Dermis microvascular lymphatic vessel endothelial cell (primary cell): ENCODE measurements around the gene TSPAN16. TPM values are rescaled to one million over a fixed set of nuclear protein-coding genes. Genes with fewer than 3 reads are reported as not detected.
"Not testable (repeated sequence)": the region's sequence is repeated elsewhere in the genome, so short reads cannot be mapped to it uniquely, and the experiment has no call there.

Experiments
- DNase-seq, 2 donors: peaks; one replicate each; pipeline versions ENCODE4 v3.0.0 to v3.0.0-alpha.2; 2010; ENCODE audit warnings: low read depth in 2 of 2
- total RNA-seq: library from RNA; depleted of rRNA; stranded (reverse); fragments of >200 nt; gene quantifications from 2 replicates; pipeline ENCODE4 v1.2.1, GENCODE V29; 2014

Gene TSPAN16
- total RNA-seq, 1 donor from 2014 or later: not detected

GRCh38 chr19:11300811-11301120, 4.8 kb downstream of the TSPAN16 start:
- DNase-seq: no peak

DNA sequence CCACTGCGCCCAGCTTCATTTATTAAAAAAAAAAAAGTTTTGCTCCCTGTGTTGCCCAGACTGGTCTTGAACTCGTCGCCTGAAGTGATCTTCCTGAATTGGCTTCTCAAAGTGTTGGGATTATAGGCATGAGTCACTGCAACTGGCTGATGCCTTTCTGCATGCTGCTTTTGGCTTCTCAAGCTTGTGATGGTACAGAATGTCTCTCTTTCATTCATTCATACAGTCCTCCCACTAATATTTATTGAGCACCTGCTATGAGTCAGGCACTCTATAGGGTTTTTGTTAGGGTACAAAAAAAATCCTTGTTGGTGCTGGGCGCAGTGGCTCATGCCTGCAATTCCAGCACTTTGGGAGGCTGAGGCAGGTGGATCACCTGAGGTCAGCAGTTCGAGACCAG, 9.0 kb downstream of the TSPAN16 start:
- no peak for DNase-seq

DNA sequence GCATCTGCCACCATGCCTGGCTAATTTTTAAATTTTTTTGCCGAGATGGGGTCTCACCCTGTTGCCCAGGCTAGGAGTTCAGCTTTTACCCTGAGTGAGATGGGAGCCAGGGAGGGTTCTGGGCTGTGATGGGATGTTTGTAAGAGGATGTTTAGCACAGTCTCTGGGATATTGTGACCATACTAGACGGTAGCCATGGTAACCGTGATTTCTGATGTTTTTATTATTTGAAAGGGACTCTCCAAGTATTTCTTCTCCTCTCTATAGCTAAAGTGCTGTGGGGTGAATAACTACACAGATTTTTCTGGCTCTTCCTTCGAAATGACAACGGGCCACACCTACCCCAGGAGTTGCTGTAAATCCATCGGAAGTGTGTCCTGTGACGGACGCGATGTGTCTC, 10.4 kb downstream of the TSPAN16 start:
- no peak for DNase-seq

GRCh38 chr19:11320278-11320995, 24.5 kb downstream of the TSPAN16 start:
- DNase-seq: not testable (repeated sequence)

GRCh38 chr19:11321191-11322126, 25.5 kb downstream of the TSPAN16 start:
- no peak for DNase-seq

GRCh38 chr19:11322269-11323024, 26.5 kb downstream of the TSPAN16 start:
- DNase-seq: no peak

DNA sequence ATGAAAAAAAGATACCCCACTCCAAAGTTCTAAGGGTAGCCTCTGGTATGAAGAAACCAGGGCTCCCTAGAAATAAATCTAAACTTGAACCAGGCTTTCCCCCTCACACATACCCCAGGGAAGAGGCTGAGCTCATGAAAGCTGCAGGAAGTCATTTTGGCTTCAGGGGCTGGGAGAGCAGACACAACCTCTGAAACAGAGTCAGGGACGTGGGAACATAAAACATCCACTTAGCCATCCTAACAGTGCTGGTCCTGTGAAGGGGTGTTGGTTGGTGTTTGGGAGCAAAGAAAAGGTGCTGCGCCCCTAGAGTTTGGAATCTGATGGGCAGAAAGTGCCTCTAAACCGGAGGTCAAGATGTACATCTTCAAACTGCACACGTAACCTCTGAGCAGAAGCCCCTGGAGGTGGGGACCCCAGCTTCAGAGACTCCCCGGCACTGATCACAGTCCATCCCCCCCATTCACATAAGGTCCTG, 27.7 kb downstream of the TSPAN16 start:
- DNase-seq: no peak

DNA sequence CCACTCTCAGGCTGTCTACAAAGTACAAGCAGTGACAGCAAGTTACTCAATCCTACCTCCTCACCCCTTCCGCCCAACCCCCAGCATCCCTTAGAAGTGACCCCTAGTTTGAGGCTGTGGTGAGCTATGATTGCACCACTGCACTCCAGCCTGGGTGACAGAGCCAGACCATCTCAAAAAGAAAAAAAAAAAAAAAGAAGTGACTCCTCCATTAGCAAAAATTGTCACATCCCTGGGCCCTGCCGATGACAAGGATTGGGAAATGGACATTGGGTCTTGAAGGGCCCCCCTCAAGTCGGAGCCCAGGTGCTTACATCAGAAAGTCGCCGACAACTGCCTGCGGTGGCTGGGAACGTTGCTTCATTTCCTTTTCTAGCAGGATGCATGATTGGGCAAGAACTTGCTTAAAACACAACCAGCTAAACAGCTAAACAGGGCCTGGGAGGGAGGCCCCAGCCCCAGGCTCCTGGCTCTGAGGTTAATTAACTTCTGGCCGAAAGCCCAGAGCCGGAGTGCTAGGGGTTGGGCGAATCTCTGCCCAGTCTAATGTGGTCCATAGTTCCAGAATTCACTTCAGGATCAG, 28.2 kb downstream of the TSPAN16 start:
- peak; percentile 65 to 78 for DNase-seq

DNA sequence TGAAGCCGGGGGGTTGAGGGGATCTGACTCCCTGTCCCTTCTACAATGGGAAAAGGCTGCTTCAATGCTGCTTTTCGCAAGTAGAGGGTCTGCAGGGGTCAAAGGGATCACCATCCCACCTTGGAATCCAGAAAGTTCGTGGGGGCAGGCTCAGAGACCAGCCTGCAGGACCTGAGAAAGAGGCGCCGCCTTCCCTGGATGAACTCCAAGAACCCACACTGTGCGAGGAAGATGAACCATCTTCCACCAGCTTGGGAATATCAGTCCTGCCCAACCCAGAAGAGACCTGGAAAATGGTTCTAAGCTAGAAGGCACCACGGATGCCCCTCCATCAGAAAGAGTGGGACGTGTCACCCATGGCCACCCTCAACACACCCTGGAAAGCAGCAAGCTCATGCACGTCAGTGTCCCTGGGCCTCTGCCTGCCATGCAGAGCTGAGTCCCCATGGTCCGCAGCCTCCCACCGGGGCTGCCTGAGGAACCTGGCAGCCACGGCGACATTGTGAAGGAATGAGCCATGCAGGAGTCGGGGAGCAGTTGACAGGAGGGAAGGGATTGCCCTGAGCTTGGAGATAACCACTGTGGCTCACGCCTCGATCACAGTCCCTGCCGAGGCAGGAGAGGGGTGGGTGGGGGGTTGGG, 28.9 kb downstream of the TSPAN16 start:
- DNase-seq: no peak

- DNase-seq: no peak
These were observed 29.6 kb downstream of the TSPAN16 start for GRCh38 chr19:11325544-11325943.

- DNase-seq: no peak
These were observed 34.2 kb downstream of the TSPAN16 start for GRCh38 chr19:11330127-11330526.

DNA sequence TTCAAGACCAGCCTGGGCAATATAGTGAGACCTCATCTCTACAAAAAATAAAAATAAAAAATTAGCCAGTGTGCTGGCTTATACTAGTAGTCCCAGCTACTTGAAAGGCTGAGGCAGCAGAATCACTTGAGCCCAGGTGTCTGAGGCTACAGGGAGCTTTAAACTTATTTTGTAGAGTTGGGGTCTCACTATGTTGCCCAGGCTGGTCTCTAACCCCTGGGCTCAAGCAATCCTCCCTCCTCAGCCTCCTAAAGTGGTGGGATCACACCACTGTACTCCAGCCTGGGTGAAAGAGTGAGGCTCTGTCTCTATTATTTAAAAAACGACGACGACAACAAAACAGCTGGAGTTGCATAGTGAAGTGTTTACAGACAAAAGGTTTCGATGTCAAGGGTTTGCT, 35.5 kb downstream of the TSPAN16 start:
- no peak for DNase-seq

DNA sequence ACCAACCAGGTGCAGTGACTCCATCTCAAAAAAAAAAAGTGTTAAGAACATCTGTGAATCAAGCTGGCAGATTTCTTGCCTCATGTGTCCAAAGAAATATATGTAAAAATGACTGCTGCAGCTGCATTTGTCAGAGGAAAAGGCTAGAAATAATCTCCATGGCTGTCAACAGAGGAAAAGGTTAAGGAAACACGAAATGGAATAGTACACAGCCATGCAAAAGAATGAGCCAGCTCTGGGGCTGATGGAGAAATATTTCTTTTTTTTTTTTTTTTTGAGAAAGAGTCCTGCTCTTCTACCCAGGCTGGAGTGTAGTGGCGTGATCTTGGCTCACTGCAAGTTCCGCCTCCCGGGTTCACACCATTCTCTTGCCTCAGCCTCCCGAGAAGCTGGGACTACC, 36.9 kb downstream of the TSPAN16 start:
- no peak for DNase-seq

DNA sequence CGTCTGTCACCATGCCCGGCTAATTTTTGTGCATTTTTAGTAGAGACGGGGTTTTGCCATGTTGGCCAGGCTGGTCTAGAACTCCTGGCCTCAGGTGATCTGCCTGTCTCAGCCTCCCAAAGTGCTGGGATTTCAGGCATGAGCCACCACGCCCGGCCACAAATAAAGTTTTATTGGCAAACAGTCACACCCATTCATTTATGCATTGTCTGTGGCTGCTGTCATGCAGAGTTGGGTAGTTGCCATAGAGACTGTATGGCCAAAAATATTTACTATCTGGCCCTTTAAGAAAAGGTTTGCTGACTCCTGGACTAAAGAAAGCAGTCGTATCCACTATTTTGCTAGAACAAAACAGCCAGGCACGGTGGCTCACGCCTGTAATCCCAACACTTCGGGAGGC, 37.9 kb downstream of the TSPAN16 start:
- not testable (repeated sequence) for DNase-seq

- DNase-seq: no peak
These were observed 39.6 kb downstream of the TSPAN16 start for GRCh38 chr19:11335449-11336146.

DNA sequence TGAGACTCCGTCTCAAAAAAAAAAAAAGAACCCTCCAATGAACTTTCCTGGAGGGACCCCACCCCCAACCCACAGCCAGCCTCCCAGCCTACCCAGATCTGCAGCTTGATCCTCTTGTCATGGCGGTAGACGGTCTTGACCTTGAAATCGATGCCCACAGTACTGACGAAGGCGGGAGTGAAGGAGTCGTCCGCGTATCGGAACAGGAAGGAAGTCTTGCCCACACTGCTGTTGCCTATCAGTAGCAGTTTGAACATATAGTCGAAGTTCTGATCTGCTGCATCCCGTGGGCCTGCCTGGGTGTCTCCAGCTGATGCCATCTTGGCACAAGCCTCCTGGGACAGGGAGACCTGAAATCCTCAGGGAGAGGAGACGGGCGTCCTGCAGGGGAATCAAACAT, 41.1 kb downstream of the TSPAN16 start:
- DNase-seq: no peak

- DNase-seq: no peak
These were observed 42.2 kb downstream of the TSPAN16 start for GRCh38 chr19:11338121-11338520.

DNA sequence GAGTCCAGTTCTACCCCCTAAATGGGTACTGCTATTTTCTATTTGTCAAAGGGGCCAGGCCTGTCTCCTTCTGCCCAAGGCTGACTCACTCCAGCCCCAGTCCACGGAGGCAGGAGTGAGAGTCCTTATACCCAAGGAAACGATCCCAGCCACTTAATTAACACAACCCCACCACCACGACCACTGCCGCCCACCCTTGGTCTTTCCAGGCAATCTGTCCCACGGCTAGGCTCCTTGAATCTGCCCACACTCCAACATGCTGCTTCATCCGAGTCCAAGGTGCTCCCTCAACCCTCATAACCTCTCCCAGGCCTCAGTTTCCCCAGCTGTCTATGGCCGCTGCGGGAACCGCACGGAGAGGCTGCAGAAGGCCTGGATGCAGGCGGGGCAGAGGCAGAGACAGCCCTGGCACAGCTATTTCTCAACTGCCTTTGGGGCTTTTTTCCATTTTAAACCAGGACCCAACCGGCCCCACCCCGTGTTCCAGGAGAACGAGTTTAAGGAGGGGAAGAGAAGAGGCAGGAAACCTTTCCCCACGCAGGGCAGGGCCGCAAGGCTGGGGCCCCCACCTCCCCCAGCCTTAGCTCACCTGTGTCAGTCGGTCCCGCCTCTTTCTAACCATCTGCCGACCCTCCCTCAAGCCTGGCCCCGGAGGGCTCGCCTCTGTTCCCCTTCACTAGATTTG, 42.8 kb downstream of the TSPAN16 start:
- no peak for DNase-seq

DNA sequence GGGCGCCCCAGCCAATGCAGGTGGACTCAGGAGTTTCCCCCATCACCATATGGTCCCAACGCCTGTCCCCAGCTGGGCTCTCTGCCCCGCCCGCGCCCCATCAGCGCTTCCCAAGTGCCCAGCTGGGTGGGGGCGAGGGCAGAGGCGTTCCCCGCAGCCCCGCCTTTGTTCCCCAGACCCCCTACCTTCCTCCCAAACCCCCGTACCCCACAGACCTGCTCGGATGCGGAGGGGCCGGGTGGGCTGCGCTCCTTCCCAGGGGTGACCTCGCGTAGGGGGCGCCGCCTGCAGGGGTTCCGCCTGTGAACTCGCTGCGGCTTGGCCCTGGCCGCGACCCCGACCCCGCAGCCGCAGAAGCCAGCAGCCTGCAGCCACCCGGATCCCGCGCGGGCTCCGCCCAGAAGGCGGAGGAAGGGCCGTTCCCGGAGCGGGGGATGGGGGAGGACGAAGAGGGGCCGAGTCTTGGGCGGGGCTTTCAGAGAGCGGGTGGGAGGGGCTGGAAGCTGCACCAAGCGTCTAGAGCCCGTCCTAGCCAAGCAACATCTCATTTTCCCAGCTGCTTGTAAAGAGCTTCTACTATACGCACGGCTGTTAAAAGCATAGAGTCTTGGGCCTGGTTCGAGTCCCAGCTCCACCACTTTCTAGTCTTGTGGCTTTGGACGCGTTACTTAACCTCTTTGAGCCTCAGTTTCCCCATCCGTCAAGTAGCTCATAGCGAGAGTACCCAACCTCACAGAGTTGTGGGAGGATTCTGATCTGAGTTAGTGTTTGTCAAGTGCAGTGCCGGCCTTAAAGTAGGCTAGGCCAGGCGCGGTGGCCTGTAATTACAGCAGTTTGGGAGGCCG, 43.5 kb downstream of the TSPAN16 start, which contains the start of gene RAB3D:
Gene RAB3D (minus strand): TSS at position 404 of the 845 bp plus-strand sequence. CDS start 2,258 bp downstream, outside the sequence.
- DNase-seq: peak; percentile 57 to 87
